ENCODE measurements around the gene CHD2. TPM values are rescaled to one million over a fixed set of nuclear protein-coding genes. Genes with fewer than 3 reads are reported as not detected.

Gene CHD2
- total RNA-seq, 1 donor from 2014 or later = 65.6 TPM

DNA sequence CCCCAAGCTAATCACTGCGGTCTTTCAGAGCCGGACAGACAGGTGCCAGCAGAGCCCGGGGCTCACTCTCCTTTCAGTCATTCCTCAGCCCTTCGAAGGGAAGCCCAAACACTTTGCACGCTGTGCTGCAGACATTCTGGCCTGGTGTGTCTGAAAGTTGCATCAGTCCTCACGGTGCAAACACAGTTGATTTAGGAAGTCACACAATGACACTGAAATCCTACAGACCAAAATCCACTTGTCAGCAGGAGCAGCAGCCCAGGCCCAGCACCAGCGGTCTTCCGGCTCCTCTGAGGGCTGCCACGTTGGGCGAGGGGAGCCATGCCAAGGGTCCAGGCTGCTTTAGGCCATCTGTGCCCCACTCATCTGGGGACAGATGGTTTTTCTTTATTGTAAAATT lies 127.3 kb downstream of the CHD2 start:
- Histone ChIP-seq H3K27me3 (ENCODE audit: control insufficient read depth, insufficient read depth, low read length) (no peaks in the 10 kb centered on the region), H3K4me3 (ENCODE audit: low read depth, low read length) (no peak overlapping the region), H3K36me3 (ENCODE audit: control insufficient read depth, insufficient read depth, low read length) (peaks cover 18% of the 10 kb centered on the region)
- no peak for DNase-seq (ENCODE audit: low read depth)
- TF ChIP-seq, protein P1, sequence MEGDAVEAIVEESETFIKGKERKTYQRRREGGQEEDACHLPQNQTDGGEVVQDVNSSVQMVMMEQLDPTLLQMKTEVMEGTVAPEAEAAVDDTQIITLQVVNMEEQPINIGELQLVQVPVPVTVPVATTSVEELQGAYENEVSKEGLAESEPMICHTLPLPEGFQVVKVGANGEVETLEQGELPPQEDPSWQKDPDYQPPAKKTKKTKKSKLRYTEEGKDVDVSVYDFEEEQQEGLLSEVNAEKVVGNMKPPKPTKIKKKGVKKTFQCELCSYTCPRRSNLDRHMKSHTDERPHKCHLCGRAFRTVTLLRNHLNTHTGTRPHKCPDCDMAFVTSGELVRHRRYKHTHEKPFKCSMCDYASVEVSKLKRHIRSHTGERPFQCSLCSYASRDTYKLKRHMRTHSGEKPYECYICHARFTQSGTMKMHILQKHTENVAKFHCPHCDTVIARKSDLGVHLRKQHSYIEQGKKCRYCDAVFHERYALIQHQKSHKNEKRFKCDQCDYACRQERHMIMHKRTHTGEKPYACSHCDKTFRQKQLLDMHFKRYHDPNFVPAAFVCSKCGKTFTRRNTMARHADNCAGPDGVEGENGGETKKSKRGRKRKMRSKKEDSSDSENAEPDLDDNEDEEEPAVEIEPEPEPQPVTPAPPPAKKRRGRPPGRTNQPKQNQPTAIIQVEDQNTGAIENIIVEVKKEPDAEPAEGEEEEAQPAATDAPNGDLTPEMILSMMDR (IDR thresholded peaks at IDR 0.05; ENCODE audit: insufficient read depth, low read length, severe bottlenecking) = no peak
- FAIRE-seq = no peak

DNA sequence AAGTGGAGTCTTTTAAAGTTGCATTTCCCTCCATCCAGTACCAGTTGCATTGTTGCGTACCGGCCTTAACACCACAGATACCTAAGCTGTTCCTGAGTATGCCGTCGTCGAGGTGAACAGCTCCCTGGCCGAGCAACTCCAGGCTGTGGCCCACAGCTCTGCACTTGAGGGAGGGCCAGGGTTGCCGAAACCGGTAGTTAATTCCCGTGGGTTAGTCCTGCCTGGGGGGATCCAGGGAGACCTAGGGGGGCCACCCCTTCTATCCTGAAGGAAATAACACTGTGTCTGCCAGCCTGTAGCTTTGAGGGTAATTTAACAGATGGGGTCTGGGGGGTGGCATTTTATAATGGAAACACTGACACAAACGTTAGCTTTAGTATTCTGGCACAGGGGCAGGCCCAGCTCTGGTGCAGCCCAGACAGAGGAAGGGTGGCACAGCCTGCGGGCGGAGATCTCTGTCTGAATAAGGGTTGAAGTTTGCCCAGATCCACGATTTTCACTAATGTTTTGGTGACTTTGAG lies 128.0 kb downstream of the CHD2 start:
- Histone ChIP-seq H3K4me3 (ENCODE audit: low read depth, low read length) (no peak overlapping the region), H3K36me3 (ENCODE audit: control insufficient read depth, insufficient read depth, low read length) (peaks cover 15% of the 10 kb centered on the region), H3K27me3 (ENCODE audit: control insufficient read depth, insufficient read depth, low read length) (no peaks in the 10 kb centered on the region)
- DNase-seq (ENCODE audit: low read depth) = no peak
- TF ChIP-seq, protein P1 (IDR thresholded peaks at IDR 0.05; ENCODE audit: insufficient read depth, low read length, severe bottlenecking) = no peak
- no peak for FAIRE-seq

DNA sequence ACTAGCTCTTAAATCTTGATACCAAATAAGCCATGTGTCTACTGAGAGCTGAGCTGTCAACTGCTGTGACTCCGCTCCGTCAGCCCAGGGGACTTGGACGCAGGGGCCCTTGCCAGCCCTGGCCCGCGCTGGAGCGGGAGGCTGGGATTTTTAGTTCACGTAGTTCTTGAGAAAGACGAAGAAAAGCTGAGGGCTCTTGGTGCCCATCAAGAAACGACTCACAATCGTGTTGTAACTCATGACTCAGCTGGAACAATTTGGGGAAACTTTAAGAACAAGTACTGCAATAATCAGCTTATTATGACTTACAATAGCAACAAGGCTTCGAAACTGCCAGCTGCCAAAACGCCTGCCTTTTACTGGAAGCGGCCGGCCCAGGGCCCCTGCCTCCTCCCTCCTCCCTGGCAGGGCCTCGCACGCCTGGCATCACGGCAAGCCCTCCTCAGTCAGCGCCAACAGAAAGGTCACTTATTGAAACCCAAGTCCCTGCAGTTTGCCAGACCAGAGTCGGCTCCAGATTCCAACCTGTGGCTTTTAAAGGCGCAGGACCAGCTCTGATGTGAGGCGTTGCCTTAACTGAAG lies 128.6 kb downstream of the CHD2 start:
- DNase-seq (ENCODE audit: low read depth) = peak; percentile 94
- peaks cover 15% of the 10 kb centered on the region for H3K36me3 ChIP-seq (ENCODE audit: control insufficient read depth, insufficient read depth, low read length)
- H3K4me3 ChIP-seq (ENCODE audit: low read depth, low read length) = no peak overlapping the region
- H3K27me3 ChIP-seq (ENCODE audit: control insufficient read depth, insufficient read depth, low read length) = no peaks in the 10 kb centered on the region
- TF ChIP-seq, protein P1 (IDR thresholded peaks at IDR 0.05; ENCODE audit: insufficient read depth, low read length, severe bottlenecking) = no peak
- FAIRE-seq = no peak

DNA sequence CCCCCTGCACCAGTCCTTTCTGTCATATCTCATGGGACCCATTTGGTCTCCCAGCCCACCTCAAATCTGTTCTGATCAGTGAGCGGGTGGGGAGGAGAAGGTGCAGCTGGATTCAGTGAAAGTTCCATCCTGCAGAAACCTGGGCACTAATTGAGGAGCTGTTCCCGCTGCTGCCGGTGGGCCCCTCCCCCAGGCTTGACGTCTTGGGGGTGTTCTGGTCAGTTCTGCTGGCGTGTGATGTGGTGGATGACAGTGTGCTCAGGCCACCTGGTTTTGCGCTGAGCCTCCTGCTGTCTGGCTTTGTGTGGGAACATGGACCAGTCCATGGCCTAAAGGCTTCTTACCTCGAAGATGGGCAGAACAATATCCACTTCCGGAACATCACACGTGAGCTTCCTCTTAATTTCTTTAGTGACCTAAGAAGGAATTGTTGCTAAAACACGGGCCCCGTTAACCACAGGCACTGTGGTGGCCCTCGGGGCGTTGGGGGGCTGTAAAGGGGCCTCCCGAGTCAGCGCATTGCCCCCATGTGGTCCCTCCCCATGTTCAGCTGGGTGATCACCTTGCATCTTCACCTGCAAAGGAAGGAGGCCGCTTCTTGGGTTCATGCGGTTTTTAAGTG lies 129.2 kb downstream of the CHD2 start:
- peaks cover 13% of the 10 kb centered on the region for H3K36me3 ChIP-seq (ENCODE audit: control insufficient read depth, insufficient read depth, low read length)

DNA sequence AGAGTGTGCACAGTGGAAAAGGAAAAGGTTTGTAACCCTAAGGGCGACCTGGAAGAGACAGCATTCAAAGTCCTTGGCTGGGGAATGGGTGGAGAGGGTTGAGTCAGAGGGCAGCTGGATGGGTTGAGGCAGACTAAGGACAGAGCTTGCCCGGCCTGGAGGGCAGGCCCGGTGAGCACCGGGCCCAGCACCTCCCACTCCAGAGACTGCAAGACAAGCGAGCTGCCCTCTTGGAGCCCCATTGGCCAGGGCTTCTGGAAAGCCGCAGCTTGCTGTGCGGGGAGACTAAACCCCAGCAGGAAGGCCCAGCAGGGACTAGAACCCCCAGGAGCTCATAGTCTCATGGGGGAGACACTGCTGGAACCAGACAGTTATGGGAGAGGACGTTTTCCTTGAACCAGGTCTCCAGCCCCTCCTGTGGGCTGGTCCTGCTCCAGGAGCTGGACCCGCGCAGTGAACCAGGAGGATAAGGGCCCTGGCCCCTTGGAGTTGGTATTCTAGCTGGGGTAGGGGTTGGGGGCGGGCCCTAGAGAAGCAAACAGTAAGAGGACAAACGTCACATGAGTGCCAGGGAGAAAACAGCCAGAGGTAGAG lies 129.8 kb downstream of the CHD2 start:
- DNase-seq (ENCODE audit: low read depth) (peak; percentile 60), FAIRE-seq (no peak)
- Histone ChIP-seq H3K36me3 (ENCODE audit: control insufficient read depth, insufficient read depth, low read length) (peaks cover 9% of the 10 kb centered on the region), H3K4me3 (ENCODE audit: low read depth, low read length) (no peak overlapping the region), H3K27me3 (ENCODE audit: control insufficient read depth, insufficient read depth, low read length) (no peaks in the 10 kb centered on the region)
- TF ChIP-seq, protein P1 (IDR thresholded peaks at IDR 0.05; ENCODE audit: insufficient read depth, low read length, severe bottlenecking) = no peak

More for the DNA sequence above, 129.2 kb downstream of the CHD2 start:
- DNase-seq (ENCODE audit: low read depth) (peak; percentile 16), FAIRE-seq (no peak)
- TF ChIP-seq, protein P1 (IDR thresholded peaks at IDR 0.05; ENCODE audit: insufficient read depth, low read length, severe bottlenecking) = no peak
- Histone ChIP-seq H3K27me3 (ENCODE audit: control insufficient read depth, insufficient read depth, low read length) (no peaks in the 10 kb centered on the region), H3K4me3 (ENCODE audit: low read depth, low read length) (no peak overlapping the region)
